Thyroid gland (tissue), 4 donors: ENCODE results near the gene CACNA1A.
"Not testable (repeated sequence)": the region's sequence is repeated elsewhere in the genome, so short reads cannot be mapped to it uniquely, and the experiment has no call there.

Source experiments
- POLR2A ChIP-seq, 2 donors: fragments of 450-650 bp; IDR thresholded peaks; one replicate each; pipeline ENCODE4 v1.6.1; 2017; ENCODE audit warnings: antibody characterized with exemption in 2 of 2, mild to moderate bottlenecking in 2 of 2, moderate library complexity in 1 of 2
- TF ChIP-seq, protein P1 (sequence below), 6 experiments: fragments of 200-600 bp in 3 of 6; fragments of 450-650 bp in 3 of 6; sonication (generic) in 3 of 6; IDR thresholded peaks; one replicate each; pipeline ENCODE4 v1.5.1; 2016 to 2019; ENCODE audit warnings: antibody characterized with exemption in 6 of 6, mild to moderate bottlenecking in 2 of 6, inconsistent platforms in 1 of 6, moderate library complexity in 1 of 6

DNA sequence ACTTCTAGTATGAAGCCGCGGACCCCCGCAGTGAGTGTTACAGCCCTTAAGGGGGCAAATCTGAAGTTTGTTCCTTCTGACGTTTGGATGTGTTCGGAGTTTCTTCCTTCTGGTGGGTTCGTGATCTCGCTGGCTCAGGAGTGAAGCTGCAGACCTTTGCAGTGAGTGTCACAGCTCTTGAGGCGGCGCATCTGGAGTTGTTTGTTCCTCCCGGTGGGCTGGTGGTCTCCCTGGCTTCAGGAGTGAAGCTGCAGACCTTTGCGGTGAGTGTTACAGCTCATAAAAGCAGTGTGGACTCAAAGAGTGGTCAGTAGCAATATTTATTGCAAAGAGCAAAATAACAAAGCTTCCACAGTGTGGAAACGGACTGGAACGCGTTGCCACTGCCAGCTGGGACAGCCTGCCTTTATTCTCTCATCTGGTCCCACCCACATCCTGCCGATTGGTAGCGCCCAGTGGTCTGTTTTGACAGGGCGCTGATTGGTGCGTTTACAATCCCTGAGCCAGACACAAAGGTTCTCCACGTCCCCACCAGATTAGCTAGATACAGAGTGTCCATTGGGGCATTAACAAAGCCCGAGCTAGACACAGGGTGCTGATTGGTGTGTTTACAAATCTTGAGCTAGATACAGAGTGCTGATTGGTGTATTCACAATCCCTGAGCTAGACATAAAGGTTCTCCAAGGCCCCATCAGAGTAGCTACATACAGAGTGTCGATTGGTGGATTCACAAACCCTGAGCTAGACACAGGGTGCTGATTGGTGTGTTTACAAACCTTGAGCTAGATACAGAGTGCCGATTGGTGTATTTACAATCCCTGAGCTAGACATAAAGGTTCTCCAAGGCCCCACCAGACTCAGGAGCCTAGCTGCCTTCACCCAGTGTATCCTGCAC lies 320.3 kb downstream of the CACNA1A start:
- TF ChIP-seq, protein P1, sequence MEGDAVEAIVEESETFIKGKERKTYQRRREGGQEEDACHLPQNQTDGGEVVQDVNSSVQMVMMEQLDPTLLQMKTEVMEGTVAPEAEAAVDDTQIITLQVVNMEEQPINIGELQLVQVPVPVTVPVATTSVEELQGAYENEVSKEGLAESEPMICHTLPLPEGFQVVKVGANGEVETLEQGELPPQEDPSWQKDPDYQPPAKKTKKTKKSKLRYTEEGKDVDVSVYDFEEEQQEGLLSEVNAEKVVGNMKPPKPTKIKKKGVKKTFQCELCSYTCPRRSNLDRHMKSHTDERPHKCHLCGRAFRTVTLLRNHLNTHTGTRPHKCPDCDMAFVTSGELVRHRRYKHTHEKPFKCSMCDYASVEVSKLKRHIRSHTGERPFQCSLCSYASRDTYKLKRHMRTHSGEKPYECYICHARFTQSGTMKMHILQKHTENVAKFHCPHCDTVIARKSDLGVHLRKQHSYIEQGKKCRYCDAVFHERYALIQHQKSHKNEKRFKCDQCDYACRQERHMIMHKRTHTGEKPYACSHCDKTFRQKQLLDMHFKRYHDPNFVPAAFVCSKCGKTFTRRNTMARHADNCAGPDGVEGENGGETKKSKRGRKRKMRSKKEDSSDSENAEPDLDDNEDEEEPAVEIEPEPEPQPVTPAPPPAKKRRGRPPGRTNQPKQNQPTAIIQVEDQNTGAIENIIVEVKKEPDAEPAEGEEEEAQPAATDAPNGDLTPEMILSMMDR (IDR thresholded peaks at IDR 0.05): not testable (repeated sequence)
- TF ChIP-seq POLR2A (IDR thresholded peaks at IDR 0.05): not testable (repeated sequence)
